ENCODE results near the gene PLA2R1.

DNA sequence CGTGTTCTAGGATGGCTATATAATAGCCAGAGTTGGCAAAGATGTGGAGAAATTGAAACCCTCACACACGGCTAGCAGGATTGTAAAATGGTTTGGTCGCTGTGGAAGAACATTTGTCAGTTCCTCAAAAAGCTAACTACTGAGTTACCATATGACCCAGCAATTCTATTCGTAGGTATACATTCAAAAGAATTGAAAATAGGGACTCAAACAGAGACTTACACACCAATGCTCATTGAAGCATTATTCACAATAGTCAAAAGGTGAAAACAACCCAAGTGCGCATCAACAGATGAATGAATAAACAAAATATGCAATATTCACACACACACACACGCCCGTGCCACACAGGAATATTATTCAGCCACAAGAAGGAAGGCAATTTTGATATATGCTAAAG is 98.7 kb downstream of the PLA2R1 start:
- TF ChIP-seq POLR2AphosphoS5 (IDR thresholded peaks at IDR 0.05; ENCODE audit: low read depth, low read length) (no peak), POLR2A (IDR thresholded peaks at IDR 0.05; ENCODE audit: low read depth, low read length) (no peak)

Measured in GM12892 (cell line).